ENCODE measurements around the gene ARVCF.

DNA sequence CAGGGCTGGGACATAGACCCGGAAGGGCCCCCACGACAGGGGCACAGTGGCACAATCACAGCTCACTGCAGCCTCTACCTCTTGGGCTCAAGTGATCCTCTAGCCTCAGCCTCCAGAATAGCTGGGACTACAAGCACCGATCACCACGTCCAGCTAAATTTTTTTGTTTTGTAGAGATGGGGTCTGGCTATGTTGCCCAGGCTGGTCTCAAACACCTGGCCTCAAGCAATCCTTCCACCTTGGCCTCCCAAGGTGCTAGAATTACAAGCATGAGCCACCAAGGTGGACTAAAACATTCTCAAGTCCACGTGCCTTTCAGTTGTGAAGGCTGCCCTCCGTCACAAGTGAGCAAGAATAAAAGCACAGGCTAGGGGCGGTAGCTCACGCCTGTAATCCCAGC, 85.1 kb downstream of the ARVCF start:
- TF ChIP-seq TAF1 (IDR thresholded peaks at IDR 0.05; ENCODE audit: borderline replicate concordance, insufficient read depth, low read length): no peak
- no peak for TF ChIP-seq POLR2AphosphoS5 (IDR thresholded peaks at IDR 0.05; ENCODE audit: low read depth, low read length)
- TF ChIP-seq, protein P1, sequence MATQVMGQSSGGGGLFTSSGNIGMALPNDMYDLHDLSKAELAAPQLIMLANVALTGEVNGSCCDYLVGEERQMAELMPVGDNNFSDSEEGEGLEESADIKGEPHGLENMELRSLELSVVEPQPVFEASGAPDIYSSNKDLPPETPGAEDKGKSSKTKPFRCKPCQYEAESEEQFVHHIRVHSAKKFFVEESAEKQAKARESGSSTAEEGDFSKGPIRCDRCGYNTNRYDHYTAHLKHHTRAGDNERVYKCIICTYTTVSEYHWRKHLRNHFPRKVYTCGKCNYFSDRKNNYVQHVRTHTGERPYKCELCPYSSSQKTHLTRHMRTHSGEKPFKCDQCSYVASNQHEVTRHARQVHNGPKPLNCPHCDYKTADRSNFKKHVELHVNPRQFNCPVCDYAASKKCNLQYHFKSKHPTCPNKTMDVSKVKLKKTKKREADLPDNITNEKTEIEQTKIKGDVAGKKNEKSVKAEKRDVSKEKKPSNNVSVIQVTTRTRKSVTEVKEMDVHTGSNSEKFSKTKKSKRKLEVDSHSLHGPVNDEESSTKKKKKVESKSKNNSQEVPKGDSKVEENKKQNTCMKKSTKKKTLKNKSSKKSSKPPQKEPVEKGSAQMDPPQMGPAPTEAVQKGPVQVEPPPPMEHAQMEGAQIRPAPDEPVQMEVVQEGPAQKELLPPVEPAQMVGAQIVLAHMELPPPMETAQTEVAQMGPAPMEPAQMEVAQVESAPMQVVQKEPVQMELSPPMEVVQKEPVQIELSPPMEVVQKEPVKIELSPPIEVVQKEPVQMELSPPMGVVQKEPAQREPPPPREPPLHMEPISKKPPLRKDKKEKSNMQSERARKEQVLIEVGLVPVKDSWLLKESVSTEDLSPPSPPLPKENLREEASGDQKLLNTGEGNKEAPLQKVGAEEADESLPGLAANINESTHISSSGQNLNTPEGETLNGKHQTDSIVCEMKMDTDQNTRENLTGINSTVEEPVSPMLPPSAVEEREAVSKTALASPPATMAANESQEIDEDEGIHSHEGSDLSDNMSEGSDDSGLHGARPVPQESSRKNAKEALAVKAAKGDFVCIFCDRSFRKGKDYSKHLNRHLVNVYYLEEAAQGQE (IDR thresholded peaks at IDR 0.05; ENCODE audit: insufficient read depth in 1 of 2, low read depth in 2 of 2, low read length in 2 of 2): no peak
- TF ChIP-seq SIN3A (IDR thresholded peaks at IDR 0.05; ENCODE audit: borderline replicate concordance, insufficient read depth, low read length): no peak
- no peak for TF ChIP-seq FOXP2 (optimal IDR thresholded peaks at IDR 0.05; ENCODE audit: borderline replicate concordance, extremely low read depth, extremely low read length, insufficient read depth)

Measured in PFSK-1 (cell line).